Tibial artery (tissue), 4 donors: ENCODE data around the gene SLC44A5.

ENCODE experiments used
- DNase-seq, 2 donors: peaks; one replicate each; pipeline ENCODE4 v3.0.0-alpha.2; 2019
- H3K27ac ChIP-seq, 2 donors: fragments of 200-600 bp; sonication (generic) in 1 of 2; 1 replicate in 1 of 2; 2 replicates in 1 of 2; pipeline ENCODE4 v1.5.1; 2018 to 2019; ENCODE audit warnings: mild to moderate bottlenecking in 1 of 2
- H3K27me3 ChIP-seq, 2 donors: fragments of 200-600 bp; sonication (generic) in 1 of 2; one replicate each; pipeline versions ENCODE4 v1.5.1 to v1.6.0; 2016 to 2019
- H3K36me3 ChIP-seq, 3 donors: fragments of 200-600 bp; sonication (generic) in 2 of 3; one replicate each; pipeline ENCODE4 v1.5.1; 2016 to 2019; ENCODE audit warnings: mild to moderate bottlenecking in 2 of 3
- H3K4me1 ChIP-seq, 4 donors: fragments of 200-600 bp; sonication (generic) in 2 of 4; 1 replicate in 3 of 4; 2 replicates in 1 of 4; pipeline ENCODE4 v1.5.1; 2016 to 2019
- H3K4me3 ChIP-seq, 2 donors: fragments of 200-600 bp; sonication (generic) in 1 of 2; 1 replicate in 1 of 2; 2 replicates in 1 of 2; pipeline ENCODE4 v1.5.1; 2018 to 2019; ENCODE audit warnings: mild to moderate bottlenecking in 2 of 2
- H3K9me3 ChIP-seq, 3 donors: fragments of 200-600 bp; sonication (generic) in 1 of 3; one replicate each; pipeline ENCODE4 v1.5.1; 2016 to 2019
- intact Hi-C: fragments of 100-400 bp; cut with DNase I; formaldehyde crosslinking; loops from one replicate; pipeline ENCODE4 v1.15.0; 2023; ENCODE audit warnings: low total_unique reads
- TF ChIP-seq, protein P1 (sequence below), 2 experiments: fragments of 200-600 bp in 1 of 2; fragments of 450-650 bp in 1 of 2; IDR thresholded peaks; one replicate each; pipeline ENCODE4 v1.5.1; 2017 to 2019; ENCODE audit warnings: antibody characterized with exemption in 2 of 2, mild to moderate bottlenecking in 1 of 2, moderate library complexity in 1 of 2

The SLC44A5 gene

DNA sequence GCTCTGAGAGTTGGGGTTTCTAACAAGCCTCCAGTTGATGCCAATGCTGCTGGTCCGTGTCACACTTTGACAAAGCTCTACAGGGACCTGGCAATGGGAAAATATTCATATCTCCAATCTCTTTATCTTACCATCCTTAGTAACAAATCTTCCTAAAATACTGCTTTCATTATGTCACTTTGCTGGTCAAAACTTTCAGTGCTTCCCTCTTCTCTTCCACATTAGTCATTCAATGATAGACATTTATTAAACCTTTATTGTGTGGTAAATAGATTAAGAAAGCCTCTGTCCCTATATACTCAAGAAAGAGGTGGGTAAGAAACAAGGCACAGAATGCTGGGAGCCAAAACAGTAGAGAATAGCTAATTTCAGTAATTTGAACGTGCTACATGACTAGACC lies 79.3 kb downstream of the SLC44A5 start:
- Histone ChIP-seq H3K9me3 (no peaks in the 10 kb centered on the region), H3K4me1 (no peaks in the 10 kb centered on the region), H3K36me3 (no peaks in the 10 kb centered on the region), H3K27me3 (no peaks in the 10 kb centered on the region), H3K27ac (no peak overlapping the region), H3K4me3 (no peak overlapping the region)
- no peak for DNase-seq
- intact Hi-C loops = no loop called here
- TF ChIP-seq, protein P1, sequence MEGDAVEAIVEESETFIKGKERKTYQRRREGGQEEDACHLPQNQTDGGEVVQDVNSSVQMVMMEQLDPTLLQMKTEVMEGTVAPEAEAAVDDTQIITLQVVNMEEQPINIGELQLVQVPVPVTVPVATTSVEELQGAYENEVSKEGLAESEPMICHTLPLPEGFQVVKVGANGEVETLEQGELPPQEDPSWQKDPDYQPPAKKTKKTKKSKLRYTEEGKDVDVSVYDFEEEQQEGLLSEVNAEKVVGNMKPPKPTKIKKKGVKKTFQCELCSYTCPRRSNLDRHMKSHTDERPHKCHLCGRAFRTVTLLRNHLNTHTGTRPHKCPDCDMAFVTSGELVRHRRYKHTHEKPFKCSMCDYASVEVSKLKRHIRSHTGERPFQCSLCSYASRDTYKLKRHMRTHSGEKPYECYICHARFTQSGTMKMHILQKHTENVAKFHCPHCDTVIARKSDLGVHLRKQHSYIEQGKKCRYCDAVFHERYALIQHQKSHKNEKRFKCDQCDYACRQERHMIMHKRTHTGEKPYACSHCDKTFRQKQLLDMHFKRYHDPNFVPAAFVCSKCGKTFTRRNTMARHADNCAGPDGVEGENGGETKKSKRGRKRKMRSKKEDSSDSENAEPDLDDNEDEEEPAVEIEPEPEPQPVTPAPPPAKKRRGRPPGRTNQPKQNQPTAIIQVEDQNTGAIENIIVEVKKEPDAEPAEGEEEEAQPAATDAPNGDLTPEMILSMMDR (IDR thresholded peaks at IDR 0.05) = no peak

DNA sequence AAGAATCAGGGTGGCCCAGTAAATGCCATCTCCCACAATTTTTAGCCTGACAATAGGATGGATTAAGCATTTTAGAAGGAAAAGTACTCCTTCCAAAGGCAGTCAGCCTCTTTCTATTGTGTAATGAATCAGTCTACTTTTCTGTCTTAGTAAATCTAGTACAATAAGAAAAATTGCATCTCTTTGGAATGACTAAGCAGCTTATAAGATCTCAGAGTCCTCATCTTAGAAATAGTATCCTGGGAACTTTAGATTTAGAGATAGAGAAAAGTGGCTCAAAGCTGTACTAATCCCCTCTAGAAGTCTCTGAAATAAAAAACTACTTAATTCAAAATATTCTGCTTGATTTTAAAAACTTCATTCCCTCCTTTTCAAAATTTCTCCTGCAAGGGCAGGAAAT lies 81.4 kb downstream of the SLC44A5 start:
- intact Hi-C loops = no loop called here
- H3K27me3 ChIP-seq = no peaks in the 10 kb centered on the region
- H3K27ac ChIP-seq = no peak overlapping the region
- DNase-seq = no peak
- H3K9me3 ChIP-seq = no peaks in the 10 kb centered on the region
- H3K4me3 ChIP-seq = no peak overlapping the region
- H3K4me1 ChIP-seq = no peaks in the 10 kb centered on the region
- no peaks in the 10 kb centered on the region for H3K36me3 ChIP-seq
- TF ChIP-seq, protein P1 (IDR thresholded peaks at IDR 0.05) = no peak

DNA sequence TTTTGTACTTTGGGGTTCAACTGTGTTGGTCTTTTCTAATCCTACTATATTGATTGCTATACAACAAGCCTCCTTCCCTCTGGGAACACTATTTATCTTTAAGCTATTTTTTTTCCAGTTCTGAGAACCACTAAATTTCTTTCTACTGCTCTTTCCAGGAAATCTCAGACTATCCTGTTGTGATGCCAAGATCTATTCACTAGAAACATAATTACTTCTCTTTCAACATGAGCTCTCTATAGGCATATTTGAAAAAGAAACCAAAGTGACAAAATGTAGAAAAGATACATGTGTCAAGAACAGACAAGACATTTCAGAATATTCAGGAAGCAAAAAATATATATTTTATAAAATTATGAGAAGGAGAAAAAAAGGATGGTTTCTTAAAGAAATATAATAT lies 82.9 kb downstream of the SLC44A5 start:
- no peaks in the 10 kb centered on the region for H3K36me3 ChIP-seq

DNA sequence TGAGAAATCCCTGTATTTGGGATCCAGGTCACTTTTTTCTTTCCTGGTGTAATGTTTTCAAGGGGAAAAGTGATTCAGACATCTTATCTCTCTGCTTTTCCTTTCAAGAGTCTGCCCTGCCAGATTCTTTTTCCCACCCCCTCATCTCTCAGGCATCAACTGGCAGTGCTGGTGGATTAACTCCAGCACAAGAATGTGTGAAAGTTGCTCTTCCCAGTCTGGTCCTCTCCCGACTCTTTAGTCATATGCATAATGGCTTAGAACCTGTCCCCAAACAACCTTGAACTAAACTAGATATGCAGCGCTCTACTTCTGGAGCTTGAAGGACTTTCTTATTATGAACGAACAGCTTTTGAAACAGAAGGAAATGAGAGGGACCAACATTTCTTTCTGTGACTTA lies 88.5 kb downstream of the SLC44A5 start:
- Histone ChIP-seq H3K27me3 (no peaks in the 10 kb centered on the region), H3K4me3 (no peak overlapping the region), H3K9me3 (no peaks in the 10 kb centered on the region), H3K36me3 (no peaks in the 10 kb centered on the region), H3K4me1 (no peaks in the 10 kb centered on the region), H3K27ac (no peak overlapping the region)
- intact Hi-C loops = no loop called here
- no peak for DNase-seq
- TF ChIP-seq, protein P1 (IDR thresholded peaks at IDR 0.05) = no peak

More for the DNA sequence above, 82.9 kb downstream of the SLC44A5 start:
- intact Hi-C loops = no loop called here
- Histone ChIP-seq H3K9me3 (no peaks in the 10 kb centered on the region), H3K4me1 (no peaks in the 10 kb centered on the region), H3K27me3 (no peaks in the 10 kb centered on the region), H3K27ac (no peak overlapping the region), H3K4me3 (no peak overlapping the region)
- TF ChIP-seq, protein P1 (IDR thresholded peaks at IDR 0.05) = no peak
- DNase-seq = no peak

DNA sequence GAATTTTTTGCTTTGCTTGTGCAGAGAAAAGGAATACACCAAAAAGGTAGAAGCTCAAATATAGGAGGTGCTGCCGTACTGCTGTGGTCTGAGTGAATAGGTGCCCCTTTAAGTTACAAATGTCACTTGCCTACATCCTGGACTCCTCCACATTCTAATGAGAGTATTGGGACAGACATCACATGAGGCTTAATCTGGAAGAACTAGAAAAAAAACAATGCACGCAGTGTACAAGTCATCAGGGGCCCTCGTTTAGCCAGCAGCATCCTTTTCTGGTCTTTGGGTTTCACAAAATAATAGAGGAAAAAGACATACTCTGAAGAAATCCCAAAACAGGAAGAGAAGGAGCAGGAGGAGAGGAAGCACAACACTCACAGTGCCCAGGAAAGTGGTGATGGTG lies 89.3 kb downstream of the SLC44A5 start:
- Histone ChIP-seq H3K4me1 (no peaks in the 10 kb centered on the region), H3K36me3 (no peaks in the 10 kb centered on the region), H3K27me3 (no peaks in the 10 kb centered on the region), H3K27ac (no peak overlapping the region), H3K9me3 (no peaks in the 10 kb centered on the region), H3K4me3 (no peak overlapping the region)
- TF ChIP-seq, protein P1 (IDR thresholded peaks at IDR 0.05) = no peak
- DNase-seq = no peak
- intact Hi-C loops = no loop called here

DNA sequence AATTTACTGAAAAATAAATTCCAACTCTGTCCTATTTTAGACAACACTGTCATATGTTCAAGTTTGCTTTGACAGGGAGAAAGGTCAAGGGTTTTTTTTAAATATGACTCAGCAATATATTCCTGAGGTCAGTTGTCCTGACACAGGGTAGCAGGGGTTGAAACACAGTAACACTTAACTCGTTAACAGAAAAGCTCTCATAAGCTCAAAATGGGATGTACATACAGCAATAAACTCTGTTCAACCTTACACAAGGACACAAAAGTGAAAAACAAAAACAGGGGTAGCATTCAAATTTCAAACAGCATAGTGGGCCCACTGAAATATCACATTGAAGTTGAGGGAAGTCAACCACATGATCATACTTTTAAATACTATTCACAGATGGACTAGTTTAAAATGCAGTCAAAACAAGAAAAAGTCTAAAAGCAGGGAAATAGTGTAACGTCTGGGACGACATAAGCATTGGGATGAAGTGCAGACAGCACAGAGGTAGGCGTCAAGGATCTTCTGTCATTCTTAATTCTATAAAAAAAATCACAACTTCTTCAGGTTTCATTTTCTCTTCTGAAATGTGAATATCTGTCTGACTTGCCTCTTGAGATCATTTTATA lies 89.9 kb downstream of the SLC44A5 start:
- H3K36me3 ChIP-seq = no peaks in the 10 kb centered on the region
- intact Hi-C loops = no loop called here
- H3K4me1 ChIP-seq = no peaks in the 10 kb centered on the region
- H3K27me3 ChIP-seq = no peaks in the 10 kb centered on the region
- DNase-seq = no peak
- H3K27ac ChIP-seq = no peak overlapping the region
- no peaks in the 10 kb centered on the region for H3K9me3 ChIP-seq
- no peak overlapping the region for H3K4me3 ChIP-seq
- TF ChIP-seq, protein P1 (IDR thresholded peaks at IDR 0.05) = no peak
